Body of pancreas (tissue), 4 donors: ENCODE measurements around the gene PSMG3. TPM values are rescaled to one million over a fixed set of nuclear protein-coding genes. Genes with fewer than 3 reads are reported as not detected.
A peak's percentile ranks its signal among the peaks of the same experiment; 100 is the strongest.

ENCODE experiments used
- ATAC-seq: fragments of 150-250 bp; one replicate; pipeline ENCODE4 v1.9.1; 2016
- DNase-seq, 4 donors: peaks; one replicate each; pipeline ENCODE4 v3.0.0-alpha.2; 2019
- H3K27ac ChIP-seq, 4 donors: fragments of 200-600 bp; sonication (generic); 1 replicate in 3 of 4; 2 replicates in 1 of 4; pipeline versions ENCODE4 v1.5.1 to v1.6.1; 2016 to 2019; ENCODE audit warnings: mild to moderate bottlenecking in 1 of 4, mixed read lengths in 1 of 4, moderate library complexity in 1 of 4
- H3K27me3 ChIP-seq, 2 donors: fragments of 200-600 bp; sonication (generic); one replicate each; pipeline ENCODE4 v1.6.0; 2016; ENCODE audit warnings: mild to moderate bottlenecking in 1 of 2
- H3K36me3 ChIP-seq, 2 donors: fragments of 200-600 bp; sonication (generic); replicated peaks in 1 of 2; 2 replicates each; pipeline ENCODE4 v1.5.1; 2016; ENCODE audit warnings: low read depth in 2 of 2; ENCODE audit not compliant: insufficient read depth in 1 of 2
- H3K4me1 ChIP-seq: fragments of 200-600 bp; sonication (generic); one replicate; pipeline ENCODE4 v1.6.0; 2016
- H3K4me3 ChIP-seq, 2 donors: fragments of 200-600 bp; sonication (generic); 1 replicate in 1 of 2; 2 replicates in 1 of 2; pipeline ENCODE4 v1.5.1; 2016 to 2019
- H3K9me3 ChIP-seq, 3 donors: fragments of 200-600 bp; sonication (generic); 1 replicate in 2 of 3; 2 replicates in 1 of 3; pipeline ENCODE4 v1.5.1; 2016
- CTCF ChIP-seq, 7 experiments: fragments of 450-650 bp in 4 of 7; fragments of 200-600 bp in 3 of 7; sonication (generic) in 3 of 7; IDR thresholded peaks; one replicate each; pipeline ENCODE4 v1.5.1; 2016 to 2019; ENCODE audit warnings: antibody characterized with exemption in 7 of 7
- POLR2A ChIP-seq, 3 donors: fragments of 450-650 bp; IDR thresholded peaks; one replicate each; pipeline ENCODE4 v1.6.1; 2016; ENCODE audit warnings: antibody characterized with exemption in 3 of 3, mild to moderate bottlenecking in 2 of 3
- WGBS, 2 donors: methylation state at CpG; one replicate each; pipeline ENCODE4 v1.1.5; 2017; 5-methylcytosine and 5-hydroxymethylcytosine counted together
- intact Hi-C: fragments of 100-400 bp; cut with DNase I; formaldehyde crosslinking; loops from one replicate; pipeline ENCODE4 v1.15.1; 2023
- total RNA-seq, 2 donors: library from RNA; depleted of rRNA; stranded (reverse); fragments of >200 nt; gene quantifications; one replicate each; pipeline ENCODE4 v1.1.0, GENCODE V29; 2016

Gene PSMG3
- total RNA-seq, 2 donors from 2014 or later = 34.0 to 39.6 TPM

GRCh38 chr7:1541431-1542162, 28.2 kb downstream of the PSMG3 start:
- H3K27me3 ChIP-seq = no peaks in the 10 kb centered on the region
- TF ChIP-seq CTCF (IDR thresholded peaks at IDR 0.05) (no peak), POLR2A (IDR thresholded peaks at IDR 0.05) (peak in 1 of 3 donors; percentile 8)
- H3K27ac ChIP-seq = no peak overlapping the region
- WGBS, 2 donors = 82 to 83% methylated on average over 15 to 33 of the region's 33 CpGs
- intact Hi-C loops = no loop called here
- no peaks in the 10 kb centered on the region for H3K9me3 ChIP-seq
- ATAC-seq (no peak), DNase-seq (no peak)
- peaks cover 50% of the 10 kb centered on the region for H3K4me1 ChIP-seq
- peaks cover 16 to 17% of the 10 kb centered on the region in 2 donors for H3K36me3 ChIP-seq
- H3K4me3 ChIP-seq = no peak overlapping the region

- WGBS, 2 donors = 88 to 100% methylated on average over 2 to 30 of the region's 31 CpGs
- DNase-seq = no peak
- H3K27me3 ChIP-seq = no peaks in the 10 kb centered on the region
- intact Hi-C loops = no loop called here
- peak overlapping the region in 1 of 4 donors; percentile 3 for H3K27ac ChIP-seq
- H3K4me3 ChIP-seq = no peak overlapping the region
- ATAC-seq = no peak
- peaks cover 50% of the 10 kb centered on the region for H3K4me1 ChIP-seq
- TF ChIP-seq POLR2A (IDR thresholded peaks at IDR 0.05) = no peak
- no peak for TF ChIP-seq CTCF (IDR thresholded peaks at IDR 0.05)
- H3K36me3 ChIP-seq = peaks cover 16 to 17% of the 10 kb centered on the region in 2 donors
- no peaks in the 10 kb centered on the region for H3K9me3 ChIP-seq
Measured at GRCh38 chr7:1540776-1541271, 29.0 kb downstream of the PSMG3 start.

GRCh38 chr7:1539882-1540775, 29.7 kb downstream of the PSMG3 start:
- Histone ChIP-seq H3K36me3 (peaks cover 16 to 17% of the 10 kb centered on the region in 2 donors), H3K27ac (peak overlapping the region in 1 of 4 donors; percentile 97), H3K27me3 (no peaks in the 10 kb centered on the region), H3K4me3 (no peak overlapping the region), H3K4me1 (peaks cover 50% of the 10 kb centered on the region), H3K9me3 (no peaks in the 10 kb centered on the region)
- 94 to 97% methylated on average over 22 to 69 of the region's 73 CpGs for WGBS, 2 donors
- TF ChIP-seq CTCF (IDR thresholded peaks at IDR 0.05) = no peak
- TF ChIP-seq POLR2A (IDR thresholded peaks at IDR 0.05) = no peak
- DNase-seq (no peak), ATAC-seq (no peak)
- intact Hi-C loops = no loop called here

- peak in 1 of 4 donors; percentile 35 for DNase-seq
- Histone ChIP-seq H3K4me3 (no peak overlapping the region), H3K9me3 (no peaks in the 10 kb centered on the region), H3K36me3 (peaks cover 16 to 17% of the 10 kb centered on the region in 2 donors), H3K27me3 (no peaks in the 10 kb centered on the region), H3K4me1 (peaks cover 53% of the 10 kb centered on the region), H3K27ac (peak overlapping the region; percentile 97 to 100 (median 98))
- intact Hi-C loops = no loop called here
- ATAC-seq = no peak
- 83 to 84% methylated on average over 11 to 35 of the region's 36 CpGs for WGBS, 2 donors
- TF ChIP-seq CTCF (IDR thresholded peaks at IDR 0.05) = no peak
- no peak for TF ChIP-seq POLR2A (IDR thresholded peaks at IDR 0.05)
Measured at GRCh38 chr7:1539181-1539881, 30.5 kb downstream of the PSMG3 start.
